ENCODE measurements around the gene PABPC4L. TPM values are rescaled to one million over a fixed set of nuclear protein-coding genes. Genes with fewer than 3 reads are reported as not detected.
"Not testable (repeated sequence)": the region's sequence is repeated elsewhere in the genome, so short reads cannot be mapped to it uniquely, and the experiment has no call there.

The PABPC4L gene
- 0.39 and 0.63 TPM in 2 replicates for polyA plus RNA-seq (2014; cell fraction: cytosol; rRNA removed)
- 0.13 and 0.46 TPM in 2 replicates for polyA plus RNA-seq (2014; cell fraction: nucleus; rRNA removed)

DNA sequence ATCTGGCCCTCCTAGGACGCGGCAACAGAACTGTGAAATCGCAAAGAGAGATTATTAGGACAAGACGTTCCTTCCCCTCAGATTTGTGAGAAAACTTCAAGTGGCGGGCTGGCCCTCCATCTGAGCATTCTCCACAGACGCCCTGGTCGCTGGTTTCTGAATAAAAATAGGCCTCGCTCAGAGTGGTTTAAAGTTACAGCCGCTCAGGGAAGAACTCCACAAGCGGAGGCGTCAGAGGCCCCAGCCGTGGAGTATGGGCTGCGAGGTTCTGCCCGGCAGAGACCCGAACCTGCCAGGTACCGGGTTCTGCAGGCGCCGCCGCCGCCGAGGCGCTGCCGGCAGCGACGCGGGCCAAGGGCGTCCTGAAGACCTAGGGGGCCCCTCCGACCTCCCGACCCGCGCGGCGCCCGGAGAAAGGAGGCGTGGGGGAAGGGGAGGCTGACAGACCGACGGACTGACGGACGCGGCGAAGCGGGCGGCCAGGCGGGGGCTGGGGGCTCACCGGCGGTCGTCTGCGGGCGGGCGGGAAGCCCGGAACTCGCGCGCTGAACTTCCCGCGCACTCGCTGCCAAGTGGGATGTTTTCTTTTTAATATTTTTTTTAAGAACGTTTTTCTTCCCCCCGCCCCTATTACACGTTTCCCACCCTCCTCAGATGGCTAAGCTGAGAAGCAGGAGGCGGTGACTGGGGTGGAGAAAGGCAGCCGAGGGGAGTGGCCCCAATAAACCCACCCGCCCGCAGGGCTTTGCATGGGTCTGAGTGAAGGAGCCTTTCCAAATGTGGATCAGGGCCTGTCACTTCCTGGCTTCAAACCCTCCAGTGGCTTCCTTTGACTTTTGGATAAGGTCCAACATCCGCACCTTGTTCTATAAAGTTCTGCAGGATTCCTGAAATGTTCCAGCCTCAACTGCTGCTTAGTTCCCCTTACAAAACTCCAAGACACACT is at the start of gene PABPC4L:
Gene PABPC4L, minus strand, starts transcription at position 574 of the 946 bp plus-strand sequence. CDS start 770 bp downstream, outside the sequence.
- no peak for DNase-seq (ENCODE audit: low spot score)

DNA sequence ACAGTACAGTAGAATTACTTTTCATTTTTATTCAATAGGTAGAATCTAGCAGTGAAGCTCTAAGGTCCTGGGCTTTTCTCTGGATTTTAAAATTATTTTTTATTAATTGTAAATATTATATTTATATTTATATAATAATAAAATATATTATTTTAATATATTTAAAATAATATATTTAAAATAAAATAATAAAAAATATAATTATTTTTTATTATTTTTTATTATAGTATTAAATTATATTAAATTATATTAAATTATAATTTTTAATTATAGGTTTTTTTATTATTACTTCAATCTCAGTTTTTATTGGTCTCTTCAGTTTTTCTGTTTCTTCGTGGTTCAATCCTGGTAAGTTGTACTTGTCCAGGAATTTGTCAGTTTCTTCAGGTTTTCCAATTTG is 49.7 kb upstream of the PABPC4L start:
- DNase-seq (ENCODE audit: low spot score), result no peak

GRCh38 chr4:134243742-134244713 is 42.4 kb upstream of the PABPC4L start:
- DNase-seq (ENCODE audit: low spot score), result no peak

GRCh38 chr4:134219043-134219442 is 17.5 kb upstream of the PABPC4L start:
- DNase-seq (ENCODE audit: low spot score), result no peak

- DNase-seq (ENCODE audit: low spot score), result no peak
These were observed 14.8 kb upstream of the PABPC4L start for GRCh38 chr4:134216411-134216810.

DNA sequence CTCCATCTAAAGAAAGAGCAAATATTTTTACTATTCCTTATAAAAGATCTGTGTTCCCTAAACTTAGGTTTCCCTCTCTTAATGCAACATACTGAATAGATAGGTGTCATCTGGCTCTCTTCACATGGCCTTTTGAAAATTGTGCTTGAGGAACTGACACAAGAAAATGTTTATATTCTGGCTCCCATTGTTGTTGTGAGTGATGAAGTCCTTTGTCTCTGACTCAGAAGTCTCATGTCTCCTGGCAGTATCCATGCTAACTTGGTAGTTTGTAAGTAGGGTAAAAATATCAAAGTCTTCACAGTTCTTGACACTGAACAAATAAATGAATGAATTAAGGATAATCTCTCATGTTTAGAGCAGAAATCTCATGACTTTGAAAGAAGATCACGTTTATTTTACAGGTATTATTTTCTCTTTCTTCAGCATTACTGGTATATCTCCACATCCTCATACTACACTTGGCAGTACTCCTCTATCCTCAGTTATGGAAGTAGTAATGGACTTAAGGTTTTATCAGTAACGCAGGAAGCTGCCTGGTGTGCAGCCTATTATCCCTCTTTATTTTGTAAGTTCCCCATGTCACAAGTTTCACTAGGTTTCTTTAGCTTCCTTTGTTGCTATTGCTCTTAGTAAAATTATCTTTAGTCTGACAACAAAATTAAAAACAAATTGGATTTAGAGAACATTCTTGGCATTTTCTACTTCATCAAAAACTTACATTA is 14.2 kb upstream of the PABPC4L start:
- DNase-seq (ENCODE audit: low spot score), result no peak

DNA sequence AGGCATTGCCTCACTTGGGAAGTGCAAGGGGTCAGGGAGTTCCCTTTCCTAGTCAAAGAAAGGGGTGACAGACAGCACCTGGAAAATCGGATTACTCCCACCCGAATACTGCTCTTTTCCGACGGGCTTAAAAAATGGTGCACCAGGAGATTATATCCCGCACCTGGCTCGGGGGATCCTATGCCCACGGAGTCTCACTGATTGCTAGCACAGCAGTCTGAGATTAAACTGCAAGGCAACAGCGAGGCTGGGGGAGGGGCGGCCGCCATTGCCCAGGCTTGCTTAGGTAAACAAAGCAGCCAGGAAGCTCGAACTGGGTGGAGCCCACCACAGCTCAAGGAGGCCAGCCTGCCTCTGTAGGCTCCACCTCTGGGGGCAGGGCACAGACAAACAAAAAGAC is 6.4 kb upstream of the PABPC4L start:
- DNase-seq (ENCODE audit: low spot score), result not testable (repeated sequence)

DNA sequence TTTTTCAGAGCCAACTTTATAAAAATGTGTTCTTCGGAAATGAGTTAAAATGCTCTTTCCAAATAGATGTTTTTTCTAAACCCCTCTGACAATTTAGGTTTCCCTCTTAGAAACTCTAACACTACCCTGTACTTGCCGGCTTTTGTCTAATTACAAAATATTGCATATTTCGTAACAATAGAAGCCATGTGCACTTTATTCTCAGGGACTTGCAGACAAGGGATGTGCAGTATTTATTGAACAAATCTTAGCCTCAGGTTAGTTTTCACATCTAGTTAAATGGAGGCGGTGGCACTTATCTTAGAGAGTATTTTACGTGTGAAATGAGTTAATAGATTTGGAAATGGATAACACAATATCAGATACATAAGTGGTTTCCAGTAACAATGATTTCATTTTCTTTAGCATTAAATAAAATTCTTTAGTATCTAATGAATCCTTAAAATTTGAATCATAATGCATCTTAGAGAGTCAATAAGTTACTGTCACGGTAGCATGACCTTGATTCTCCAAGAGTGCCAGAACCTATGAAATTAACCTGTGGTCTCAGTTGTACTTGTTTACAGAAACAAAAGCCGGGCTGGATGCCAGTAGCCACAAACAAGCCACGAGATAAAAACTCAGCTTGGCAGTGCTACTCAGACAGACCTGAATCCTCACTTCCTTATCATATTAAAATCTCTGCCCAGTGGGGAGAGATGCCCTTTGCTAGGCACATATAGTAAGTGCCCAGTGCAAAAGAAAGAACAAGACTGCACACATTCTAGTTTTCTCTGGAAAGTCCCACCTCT is 772 bp upstream of the PABPC4L start:
- no peak for DNase-seq (ENCODE audit: low spot score)

DNA sequence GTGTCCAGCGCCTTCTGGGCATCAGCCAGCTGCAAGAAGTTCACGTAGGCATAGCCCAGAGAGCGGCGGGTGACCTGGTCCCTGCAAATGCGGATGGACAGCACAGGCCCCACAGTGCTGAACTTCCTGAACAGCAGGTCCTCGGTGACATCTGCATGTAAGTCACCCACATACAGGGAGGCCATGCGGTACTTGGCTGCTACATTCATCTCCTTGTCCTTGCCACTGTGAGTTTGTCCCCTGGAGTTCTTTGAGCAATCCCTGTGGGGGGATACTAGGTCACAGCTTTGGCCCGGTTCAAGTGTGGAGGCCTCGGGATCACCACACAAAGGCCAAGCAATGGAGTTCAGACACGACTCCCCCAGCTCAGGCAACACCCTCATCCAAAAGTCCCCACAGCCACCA is 776 bp downstream of the PABPC4L start:
- no peak for DNase-seq (ENCODE audit: low spot score)

- DNase-seq (ENCODE audit: low spot score), result no peak
These were observed 11.6 kb downstream of the PABPC4L start for GRCh38 chr4:134189949-134190348.

DNA sequence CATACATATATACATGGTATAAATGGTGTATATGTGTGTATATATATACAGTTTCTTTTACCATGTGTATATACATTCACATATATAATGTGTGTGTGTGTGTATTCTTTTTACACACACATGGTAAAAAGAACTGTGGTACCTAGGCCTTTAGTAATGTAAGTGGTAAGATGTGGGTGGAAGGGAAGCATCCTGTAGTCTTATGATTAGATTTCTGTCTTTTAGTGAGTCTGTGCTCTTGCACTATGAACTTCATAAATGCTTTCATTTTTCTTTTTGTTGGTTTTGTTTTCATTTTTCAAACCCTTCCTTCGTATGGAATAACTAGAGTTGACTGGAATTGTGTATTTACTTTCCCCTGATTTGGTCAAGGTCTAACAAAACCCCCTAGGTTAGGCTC is 12.1 kb downstream of the PABPC4L start:
- DNase-seq (ENCODE audit: low spot score), result no peak

- no peak for DNase-seq (ENCODE audit: low spot score)
These were observed 22.9 kb downstream of the PABPC4L start for GRCh38 chr4:134178706-134179105.

DNA sequence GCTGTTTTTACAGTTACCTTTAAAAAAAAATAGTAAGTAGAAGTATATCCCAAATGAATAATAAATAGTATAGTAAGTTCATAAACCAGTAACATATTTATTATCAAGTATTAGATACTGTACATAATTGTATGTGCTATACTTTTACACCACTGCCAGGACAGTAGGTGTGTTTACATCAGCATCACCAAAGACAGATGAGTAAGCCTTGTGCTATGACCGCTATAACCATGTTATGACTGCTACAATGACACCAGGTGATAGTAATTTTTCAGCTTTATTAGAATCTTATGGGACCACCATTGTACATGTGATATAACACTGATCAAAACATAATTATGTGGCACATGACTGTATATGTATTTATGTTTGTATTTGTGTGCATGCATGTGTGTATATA is 27.3 kb downstream of the PABPC4L start:
- DNase-seq (ENCODE audit: low spot score), result no peak

DNA sequence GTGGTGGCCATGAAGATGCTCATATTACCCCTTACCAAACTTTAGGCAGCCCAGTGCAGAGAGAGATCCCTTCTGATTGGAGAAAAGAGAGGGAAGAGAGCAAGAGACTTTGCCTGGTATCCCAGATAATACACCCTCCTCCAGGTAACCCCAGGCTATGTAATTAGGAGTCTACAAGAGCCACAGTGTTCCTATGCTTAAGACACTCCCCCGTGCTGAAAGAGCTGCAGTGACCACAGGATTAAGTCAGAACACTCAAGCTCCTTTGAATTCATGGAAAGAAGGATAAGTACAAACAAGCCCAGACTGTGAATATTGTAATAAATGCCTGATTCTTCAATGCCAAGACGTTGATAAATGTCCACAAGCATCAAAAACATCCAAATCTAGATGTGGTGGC is 41.4 kb downstream of the PABPC4L start:
- no peak for DNase-seq (ENCODE audit: low spot score)

DNA sequence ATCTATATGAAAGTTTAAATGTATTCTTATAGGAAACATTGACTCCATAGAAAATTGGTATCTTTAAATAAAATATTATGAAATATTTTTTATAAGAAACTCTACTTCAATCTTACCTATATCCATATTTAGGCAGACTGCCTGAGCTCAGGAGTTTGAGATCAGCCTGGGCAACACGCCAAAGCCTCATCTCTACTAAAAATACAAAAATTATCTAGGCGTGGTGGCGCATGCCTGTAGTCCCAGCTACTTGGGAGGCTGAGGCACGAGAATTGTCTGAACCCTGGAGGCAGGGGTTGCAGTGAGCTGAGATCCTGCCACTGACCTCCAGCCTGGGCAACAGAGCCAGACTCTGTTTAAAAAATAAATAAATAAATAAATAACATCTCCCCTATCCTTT is 47.5 kb downstream of the PABPC4L start:
- DNase-seq (ENCODE audit: low spot score), result no peak

GRCh38 chr4:134147941-134148340 is 53.6 kb downstream of the PABPC4L start:
- DNase-seq (ENCODE audit: low spot score), result no peak

Measured in SK-N-DZ (cell line).